ENCODE results near the gene ITGA8. TPM values are rescaled to one million over a fixed set of nuclear protein-coding genes. Genes with fewer than 3 reads are reported as not detected.

ITGA8 gene
- total RNA-seq, 1 experiment from 2014 or later = 0.02 TPM

DNA sequence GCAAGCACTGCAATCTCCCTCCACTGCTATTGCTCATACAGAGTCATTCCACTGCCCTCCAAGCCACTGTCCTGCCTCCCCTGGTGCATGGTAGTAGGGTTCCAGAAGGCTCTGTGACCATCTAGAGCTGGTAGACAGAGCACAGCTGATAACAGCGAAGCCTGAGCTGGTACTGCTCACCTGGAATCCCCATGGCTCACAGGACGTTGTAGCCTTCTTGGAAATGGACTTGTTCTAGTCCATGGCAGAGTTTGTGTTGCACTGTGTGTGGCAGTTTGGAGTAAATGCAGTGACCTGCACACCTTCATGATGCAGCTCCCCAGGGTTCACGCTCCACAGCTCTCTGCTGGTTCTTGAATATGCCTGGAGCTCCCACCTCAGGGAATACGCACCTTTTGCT lies 67.0 kb downstream of the ITGA8 start:
- peaks cover 12% of the 10 kb centered on the region for H3K27me3 ChIP-seq (ENCODE audit: insufficient read depth, low read length)
- no peak overlapping the region for H3K27ac ChIP-seq (ENCODE audit: low read depth, low read length)
- H3K4me2 ChIP-seq (ENCODE audit: low read length) = no peak overlapping the region
- ChIA-PET CTCF (no interaction called here), RAD21 (ENCODE audit: low non-redundant PET in 1 of 2, low total read pairs in 2 of 2, uncharacterized antibody in 2 of 2, unreplicated experiment in 2 of 2) (no interaction called here), POLR2A (no interaction called here)
- no peaks in the 10 kb centered on the region for H3K9me2 ChIP-seq (ENCODE audit: insufficient read depth)
- no peaks in the 10 kb centered on the region for H3K36me3 ChIP-seq (ENCODE audit: control insufficient read depth in 1 of 2, insufficient read depth in 2 of 2, low read length in 2 of 2)
- intact Hi-C loops (cut with micrococcal nuclease) = no loop called here
- no peaks in the 10 kb centered on the region for H3K4me1 ChIP-seq (ENCODE audit: control insufficient read depth in 1 of 2, insufficient read depth in 2 of 2, low read length in 2 of 2)
- H3K4me3 ChIP-seq (replicated peaks in 1 of 2; ENCODE audit: low read depth in 1 of 2, low read length in 2 of 2) = no peak overlapping the region
- no TSS peak for BruUV-seq (replicated peaks)
- no peaks in the 10 kb centered on the region for H4K20me1 ChIP-seq (ENCODE audit: insufficient read depth)
- no peak overlapping the region for H2AFZ ChIP-seq (ENCODE audit: low read depth, low read length, poor library complexity, severe bottlenecking)
- no peak overlapping the region for H3K9ac ChIP-seq (ENCODE audit: low read length)
- H3K79me2 ChIP-seq (ENCODE audit: insufficient read depth, low read length) = no peaks in the 10 kb centered on the region
- DNase-seq (ENCODE audit: low read depth, low spot score) = no peak
- TF ChIP-seq EGR1 (IDR thresholded peaks at IDR 0.05; ENCODE audit: low read depth) = no peak
- H3K9me3 ChIP-seq (ENCODE audit: control insufficient read depth in 1 of 2, insufficient read depth in 1 of 2, low read depth in 1 of 2, low read length in 2 of 2) = no peaks in the 10 kb centered on the region
- ATAC-seq = no peak

DNA sequence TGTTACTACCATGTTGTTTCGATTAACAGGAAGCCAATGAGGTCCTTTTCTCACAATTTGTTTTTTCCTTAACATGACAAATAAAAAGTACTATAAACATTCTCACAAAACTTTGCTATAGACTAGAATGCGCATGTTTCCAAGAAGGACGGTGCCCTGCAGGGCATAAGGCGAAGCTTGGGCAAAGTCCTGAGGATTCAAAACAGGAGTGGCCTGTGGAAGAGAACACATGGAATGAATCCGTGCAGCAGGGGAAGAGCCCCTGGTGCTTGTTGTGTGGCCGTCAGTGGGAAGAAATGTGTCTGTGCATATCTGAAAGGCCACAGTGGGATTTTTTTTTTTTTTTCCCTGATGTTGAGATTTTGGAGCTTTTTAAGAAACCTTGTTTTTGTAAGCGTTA lies 67.6 kb downstream of the ITGA8 start:
- Histone ChIP-seq H3K9me2 (ENCODE audit: insufficient read depth) (no peaks in the 10 kb centered on the region), H3K27me3 (ENCODE audit: insufficient read depth, low read length) (peaks cover 12% of the 10 kb centered on the region), H3K9me3 (ENCODE audit: control insufficient read depth in 1 of 2, insufficient read depth in 1 of 2, low read depth in 1 of 2, low read length in 2 of 2) (no peaks in the 10 kb centered on the region), H3K4me3 (replicated peaks in 1 of 2; ENCODE audit: low read depth in 1 of 2, low read length in 2 of 2) (no peak overlapping the region), H3K36me3 (ENCODE audit: control insufficient read depth in 1 of 2, insufficient read depth in 2 of 2, low read length in 2 of 2) (no peaks in the 10 kb centered on the region), H3K27ac (ENCODE audit: low read depth, low read length) (no peak overlapping the region), H3K9ac (ENCODE audit: low read length) (no peak overlapping the region), H2AFZ (ENCODE audit: low read depth, low read length, poor library complexity, severe bottlenecking) (no peak overlapping the region), H3K4me1 (ENCODE audit: control insufficient read depth in 1 of 2, insufficient read depth in 2 of 2, low read length in 2 of 2) (no peaks in the 10 kb centered on the region), H3K4me2 (ENCODE audit: low read length) (no peak overlapping the region), H3K79me2 (ENCODE audit: insufficient read depth, low read length) (no peaks in the 10 kb centered on the region), H4K20me1 (ENCODE audit: insufficient read depth) (no peaks in the 10 kb centered on the region)
- RAD21 ChIA-PET (ENCODE audit: low non-redundant PET in 1 of 2, low total read pairs in 2 of 2, uncharacterized antibody in 2 of 2, unreplicated experiment in 2 of 2) = no interaction called here
- TF ChIP-seq, protein P1, sequence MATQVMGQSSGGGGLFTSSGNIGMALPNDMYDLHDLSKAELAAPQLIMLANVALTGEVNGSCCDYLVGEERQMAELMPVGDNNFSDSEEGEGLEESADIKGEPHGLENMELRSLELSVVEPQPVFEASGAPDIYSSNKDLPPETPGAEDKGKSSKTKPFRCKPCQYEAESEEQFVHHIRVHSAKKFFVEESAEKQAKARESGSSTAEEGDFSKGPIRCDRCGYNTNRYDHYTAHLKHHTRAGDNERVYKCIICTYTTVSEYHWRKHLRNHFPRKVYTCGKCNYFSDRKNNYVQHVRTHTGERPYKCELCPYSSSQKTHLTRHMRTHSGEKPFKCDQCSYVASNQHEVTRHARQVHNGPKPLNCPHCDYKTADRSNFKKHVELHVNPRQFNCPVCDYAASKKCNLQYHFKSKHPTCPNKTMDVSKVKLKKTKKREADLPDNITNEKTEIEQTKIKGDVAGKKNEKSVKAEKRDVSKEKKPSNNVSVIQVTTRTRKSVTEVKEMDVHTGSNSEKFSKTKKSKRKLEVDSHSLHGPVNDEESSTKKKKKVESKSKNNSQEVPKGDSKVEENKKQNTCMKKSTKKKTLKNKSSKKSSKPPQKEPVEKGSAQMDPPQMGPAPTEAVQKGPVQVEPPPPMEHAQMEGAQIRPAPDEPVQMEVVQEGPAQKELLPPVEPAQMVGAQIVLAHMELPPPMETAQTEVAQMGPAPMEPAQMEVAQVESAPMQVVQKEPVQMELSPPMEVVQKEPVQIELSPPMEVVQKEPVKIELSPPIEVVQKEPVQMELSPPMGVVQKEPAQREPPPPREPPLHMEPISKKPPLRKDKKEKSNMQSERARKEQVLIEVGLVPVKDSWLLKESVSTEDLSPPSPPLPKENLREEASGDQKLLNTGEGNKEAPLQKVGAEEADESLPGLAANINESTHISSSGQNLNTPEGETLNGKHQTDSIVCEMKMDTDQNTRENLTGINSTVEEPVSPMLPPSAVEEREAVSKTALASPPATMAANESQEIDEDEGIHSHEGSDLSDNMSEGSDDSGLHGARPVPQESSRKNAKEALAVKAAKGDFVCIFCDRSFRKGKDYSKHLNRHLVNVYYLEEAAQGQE (IDR thresholded peaks at IDR 0.05; ENCODE audit: low read depth) = no peak
- TF ChIP-seq EGR1 (IDR thresholded peaks at IDR 0.05; ENCODE audit: low read depth) (no peak), ZNF274 (IDR thresholded peaks at IDR 0.05; ENCODE audit: low read depth, low read length) (no peak), SP1 (IDR thresholded peaks at IDR 0.05; ENCODE audit: low read depth) (no peak), ELF1 (IDR thresholded peaks at IDR 0.05; ENCODE audit: borderline replicate concordance, low read depth) (no peak)
- no TSS peak for BruUV-seq (replicated peaks)
- POLR2A ChIA-PET = no interaction called here
- intact Hi-C loops (cut with micrococcal nuclease) = no loop called here
- DNase-seq (ENCODE audit: low read depth, low spot score) = no peak
- ATAC-seq = no peak
- CTCF ChIA-PET = no interaction called here
